MG63 (cell line): ENCODE results near the gene ISG20L2. TPM values are rescaled to one million over a fixed set of nuclear protein-coding genes. Genes with fewer than 3 reads are reported as not detected.
"Not testable (repeated sequence)": the region's sequence is repeated elsewhere in the genome, so short reads cannot be mapped to it uniquely, and the experiment has no call there.

ENCODE experiments used
- DNase-seq: peaks from one replicate; pipeline ENCODE4 v3.0.0-alpha.2; 2020
- H3K27me3 ChIP-seq: fragments of 250-450 bp; sonication (Bioruptor Pico); 2 replicates; pipeline ENCODE4 v1.5.1; 2020; ENCODE audit warnings: mild to moderate bottlenecking, moderate library complexity
- H3K36me3 ChIP-seq: fragments of 250-450 bp; sonication (Bioruptor Pico); 2 replicates; pipeline ENCODE4 v1.5.1; 2020; ENCODE audit warnings: mild to moderate bottlenecking, moderate library complexity
- H3K4me3 ChIP-seq: fragments of 250-450 bp; sonication (Bioruptor Pico); 2 replicates; pipeline ENCODE4 v1.5.1; 2020; ENCODE audit warnings: mild to moderate bottlenecking, moderate library complexity
- H3K9me3 ChIP-seq: fragments of 250-450 bp; sonication (Bioruptor Pico); 2 replicates; pipeline ENCODE4 v1.5.1; 2020; ENCODE audit warnings: mild to moderate bottlenecking, moderate library complexity
- total RNA-seq: library from RNA; depleted of rRNA; stranded (reverse); fragments of >200 nt; shearing (Covaris generic); gene quantifications from 2 replicates; pipeline ENCODE4 v1.2.3, GENCODE V29; 2014; ENCODE audit warnings: low replicate concordance; rRNA removed

The ISG20L2 gene
- total RNA-seq, result 15.6 and 38.7 TPM in 2 replicates

DNA sequence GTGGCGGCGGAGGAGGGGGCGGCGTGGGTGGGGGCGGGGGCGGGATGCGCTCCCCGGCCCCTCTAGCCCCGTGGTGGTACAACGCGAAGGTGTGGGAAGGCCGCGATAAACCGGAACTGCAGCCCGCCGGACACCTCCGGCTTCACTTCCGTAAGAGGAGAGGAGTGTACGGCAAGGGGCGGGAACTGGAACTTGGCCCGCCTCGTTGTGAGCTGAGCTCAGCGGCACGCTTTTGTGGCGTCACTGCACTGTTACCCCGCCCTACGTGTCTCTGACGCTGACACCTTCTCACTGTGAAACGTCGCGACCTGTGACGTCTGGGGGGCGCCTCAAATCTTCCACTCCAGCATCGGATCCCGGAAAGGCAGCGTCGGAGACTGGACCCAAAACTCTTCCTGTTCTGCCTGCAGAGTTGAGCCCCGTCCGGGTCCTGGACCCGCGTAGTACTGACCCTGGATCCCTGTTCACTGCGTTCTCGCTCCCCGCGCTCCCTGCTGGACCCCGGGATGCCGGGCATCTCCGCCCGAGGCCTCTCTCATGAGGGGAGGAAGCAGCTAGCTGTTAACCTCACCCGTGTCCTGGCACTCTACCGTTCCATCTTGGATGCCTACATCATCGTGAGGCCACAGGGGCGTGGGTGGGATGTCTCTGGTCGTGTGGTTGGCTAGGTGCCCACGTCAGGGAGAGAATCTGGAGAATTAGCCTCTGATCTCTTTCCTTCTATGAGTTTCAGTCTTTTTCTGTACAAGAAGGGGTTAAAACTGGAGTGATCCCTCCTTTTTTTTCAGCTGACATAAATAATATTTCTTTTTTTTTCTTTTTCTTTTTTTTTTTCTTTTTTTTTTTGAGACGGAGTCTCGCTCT lies at the start of gene ISG20L2:
TSS of gene ISG20L2 (minus strand) at position 168 of the 864 bp plus-strand sequence. CDS start 1,114 bp downstream, outside the sequence.
- Histone ChIP-seq H3K4me3 (peak within 1 kb of the TSS; percentile 81), H3K9me3 (no peaks in the 10 kb centered on the region), H3K36me3 (peaks cover 37% of the 10 kb centered on the region), H3K27me3 (no peaks in the 10 kb centered on the region)
- peak; percentile 98 for DNase-seq

- no peak overlapping the region for H3K4me3 ChIP-seq
- no peaks in the 10 kb centered on the region for H3K9me3 ChIP-seq
- DNase-seq, result no peak
Observed at GRCh38 chr1:156777573-156777972, 49.0 kb upstream of the ISG20L2 start.

GRCh38 chr1:156776942-156777341 lies 48.4 kb upstream of the ISG20L2 start:
- no peaks in the 10 kb centered on the region for H3K9me3 ChIP-seq

More at GRCh38 chr1:156777573-156777972, 49.0 kb upstream of the ISG20L2 start:
- no peaks in the 10 kb centered on the region for H3K27me3 ChIP-seq
- peaks cover 45% of the 10 kb centered on the region for H3K36me3 ChIP-seq

DNA sequence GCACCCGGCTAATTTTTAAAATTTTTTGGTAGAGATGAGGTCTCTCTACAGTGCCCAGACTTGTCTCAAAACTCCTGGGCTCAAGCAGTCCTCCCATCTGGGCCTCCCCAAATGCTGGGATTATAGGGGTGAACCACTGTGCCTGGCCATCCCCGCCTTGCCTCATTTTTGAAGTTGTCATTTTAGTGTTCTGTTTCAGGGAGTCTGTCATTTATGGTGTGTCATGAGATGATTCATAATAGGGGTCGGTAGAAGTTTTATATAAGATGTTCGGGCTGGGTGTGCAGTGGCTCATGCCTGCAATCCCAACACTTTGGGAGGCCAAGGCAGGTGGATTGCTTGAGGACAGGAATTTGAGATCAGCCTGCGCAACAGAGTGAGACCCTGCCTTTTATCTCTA lies 47.2 kb upstream of the ISG20L2 start:
- Histone ChIP-seq H3K9me3 (no peaks in the 10 kb centered on the region), H3K36me3 (peaks cover 48% of the 10 kb centered on the region), H3K27me3 (no peaks in the 10 kb centered on the region), H3K4me3 (no peak overlapping the region)
- no peak for DNase-seq

More at GRCh38 chr1:156776942-156777341, 48.4 kb upstream of the ISG20L2 start:
- DNase-seq, result no peak
- Histone ChIP-seq H3K4me3 (no peak overlapping the region), H3K27me3 (no peaks in the 10 kb centered on the region), H3K36me3 (peaks cover 45% of the 10 kb centered on the region)

- no peak for DNase-seq
- Histone ChIP-seq H3K27me3 (no peaks in the 10 kb centered on the region), H3K9me3 (no peaks in the 10 kb centered on the region), H3K4me3 (no peak overlapping the region), H3K36me3 (peaks cover 53% of the 10 kb centered on the region)
Observed at GRCh38 chr1:156773607-156774006, 45.0 kb upstream of the ISG20L2 start.

- Histone ChIP-seq H3K4me3 (no peak overlapping the region), H3K9me3 (no peaks in the 10 kb centered on the region)
- DNase-seq, result no peak
Observed at GRCh38 chr1:156772728-156773497, 44.3 kb upstream of the ISG20L2 start.

GRCh38 chr1:156772222-156772621 lies 43.7 kb upstream of the ISG20L2 start:
- DNase-seq, result no peak
- H3K4me3 ChIP-seq, result no peak overlapping the region
- H3K9me3 ChIP-seq, result no peaks in the 10 kb centered on the region
- peaks cover 62% of the 10 kb centered on the region for H3K36me3 ChIP-seq
- H3K27me3 ChIP-seq, result no peaks in the 10 kb centered on the region

More at GRCh38 chr1:156772728-156773497, 44.3 kb upstream of the ISG20L2 start:
- Histone ChIP-seq H3K36me3 (peaks cover 60% of the 10 kb centered on the region), H3K27me3 (no peaks in the 10 kb centered on the region)

GRCh38 chr1:156768610-156769295 lies 40.2 kb upstream of the ISG20L2 start:
- no peaks in the 10 kb centered on the region for H3K9me3 ChIP-seq
- H3K36me3 ChIP-seq, result peaks cover 50% of the 10 kb centered on the region
- H3K4me3 ChIP-seq, result peak overlapping the region; percentile 88
- H3K27me3 ChIP-seq, result no peaks in the 10 kb centered on the region
- no peak for DNase-seq

GRCh38 chr1:156767879-156768604 lies 39.5 kb upstream of the ISG20L2 start:
- H3K9me3 ChIP-seq, result no peaks in the 10 kb centered on the region
- H3K27me3 ChIP-seq, result no peaks in the 10 kb centered on the region
- H3K4me3 ChIP-seq, result peak overlapping the region; percentile 88
- peak; percentile 52 for DNase-seq
- H3K36me3 ChIP-seq, result peaks cover 43% of the 10 kb centered on the region

- peaks cover 36% of the 10 kb centered on the region for H3K36me3 ChIP-seq
- peak; percentile 99 for DNase-seq
Observed at GRCh38 chr1:156767101-156767878, 38.7 kb upstream of the ISG20L2 start, which contains the start of gene PRCC. Gene PRCC, plus strand, starts transcription at chr1:156767535. Its CDS starts 237 bp downstream, at chr1:156767772.

GRCh38 chr1:156766298-156767100 lies 37.9 kb upstream of the ISG20L2 start:
- Histone ChIP-seq H3K9me3 (no peaks in the 10 kb centered on the region), H3K4me3 (peak overlapping the region; percentile 88), H3K27me3 (no peaks in the 10 kb centered on the region), H3K36me3 (peaks cover 30% of the 10 kb centered on the region)
- no peak for DNase-seq

More at GRCh38 chr1:156767101-156767878, 38.7 kb upstream of the ISG20L2 start, which contains the start of gene PRCC:
- peak within 1 kb of the TSS; percentile 88 for H3K4me3 ChIP-seq
- no peaks in the 10 kb centered on the region for H3K27me3 ChIP-seq
- H3K9me3 ChIP-seq, result no peaks in the 10 kb centered on the region

DNA sequence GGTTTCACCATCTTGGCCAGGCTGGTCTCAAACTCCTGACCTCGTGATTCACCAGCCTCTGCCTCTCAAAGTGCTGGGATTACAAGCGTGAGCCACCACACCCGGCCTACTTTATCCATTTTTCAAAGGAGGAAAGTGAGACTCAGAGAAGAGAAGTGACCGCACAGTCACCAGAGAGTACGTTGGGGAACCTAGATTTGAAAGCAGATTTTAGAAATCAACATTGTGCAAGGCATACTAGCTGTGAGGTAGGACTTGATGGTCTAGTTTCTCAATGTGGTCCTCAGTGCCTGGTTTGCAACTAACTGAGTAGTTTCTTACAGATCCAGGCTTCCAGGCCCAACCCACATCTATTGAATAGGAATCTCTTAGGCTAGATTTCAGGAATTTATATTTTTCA lies 37.1 kb upstream of the ISG20L2 start:
- Histone ChIP-seq H3K4me3 (no peak overlapping the region), H3K36me3 (peaks cover 21% of the 10 kb centered on the region), H3K9me3 (no peaks in the 10 kb centered on the region), H3K27me3 (no peaks in the 10 kb centered on the region)
- no peak for DNase-seq

DNA sequence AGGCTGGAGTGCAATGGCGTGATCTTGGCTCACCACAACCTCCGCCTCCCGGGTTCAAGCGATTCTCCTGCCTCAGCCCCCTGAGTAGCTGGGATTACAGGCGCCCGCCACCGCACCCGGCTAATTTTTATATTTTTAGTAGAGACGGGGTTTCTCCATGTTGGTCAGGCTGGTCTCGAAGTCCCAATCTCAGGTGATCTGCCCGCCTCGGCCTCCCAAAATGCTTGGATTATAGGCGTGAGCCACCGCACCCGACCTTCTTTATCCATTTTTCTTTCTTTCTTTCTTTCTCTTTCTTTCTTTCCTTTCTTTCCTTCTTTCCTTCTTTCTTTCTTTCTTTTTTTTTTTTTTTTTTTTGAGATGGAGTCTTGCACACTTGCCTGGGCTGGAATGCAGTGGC lies 36.6 kb upstream of the ISG20L2 start:
- not testable (repeated sequence) for H3K27me3 ChIP-seq, H3K4me3 ChIP-seq, H3K9me3 ChIP-seq, DNase-seq
- H3K36me3 ChIP-seq, result peaks cover 16% of the 10 kb centered on the region

DNA sequence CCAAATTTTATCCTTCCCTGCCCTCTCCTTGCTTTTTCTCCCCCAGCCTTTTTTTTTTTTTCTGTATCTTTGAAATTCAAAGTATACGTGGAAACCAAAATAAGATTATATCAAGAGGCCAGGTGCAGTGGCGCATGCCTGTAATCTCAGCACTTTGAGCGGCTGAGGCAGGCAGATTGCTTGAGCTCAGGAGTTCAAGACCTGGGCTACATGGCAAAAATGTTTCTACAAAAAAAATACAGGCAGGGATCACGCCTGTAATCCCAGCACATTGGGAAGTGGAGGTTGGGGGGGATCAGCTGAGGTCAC lies 32.2 kb upstream of the ISG20L2 start:
- Histone ChIP-seq H3K27me3 (no peaks in the 10 kb centered on the region), H3K4me3 (no peak overlapping the region), H3K9me3 (no peaks in the 10 kb centered on the region), H3K36me3 (no peaks in the 10 kb centered on the region)
- DNase-seq, result no peak
